Right lobe of liver (tissue), 6 donors: ENCODE data around the gene DUOX2. TPM values are rescaled to one million over a fixed set of nuclear protein-coding genes. Genes with fewer than 3 reads are reported as not detected.

Source experiments
- ATAC-seq, 4 donors: fragments of 200-7000 bp; cut with Tn5 transposase; one replicate each; pipeline ENCODE4 v1.9.1; 2020; ENCODE audit warnings: mild to moderate bottlenecking in 4 of 4, moderate library complexity in 4 of 4
- DNase-seq, 3 donors: peaks; one replicate each; pipeline ENCODE4 v3.0.0-alpha.2; 2020
- H3K27ac ChIP-seq, 3 donors: fragments of 200-600 bp; one replicate each; pipeline ENCODE4 v1.8.0; 2022
- H3K27me3 ChIP-seq, 2 donors: fragments of 200-600 bp; one replicate each; pipeline ENCODE4 v1.8.0; 2022
- H3K36me3 ChIP-seq, 4 donors: fragments of 200-600 bp; sonication (generic) in 1 of 4; one replicate each; pipeline versions ENCODE4 v1.5.1 to v1.8.0; 2017 to 2022; ENCODE audit warnings: control low read depth in 1 of 4
- H3K4me1 ChIP-seq, 4 donors: fragments of 200-600 bp; sonication (generic) in 1 of 4; one replicate each; pipeline versions ENCODE4 v1.5.1 to v1.8.0; 2017 to 2022; ENCODE audit warnings: control low read depth in 1 of 4
- H3K4me3 ChIP-seq, 3 donors: fragments of 200-600 bp; one replicate each; pipeline ENCODE4 v1.8.0; 2022
- H3K9me3 ChIP-seq, 4 donors: fragments of 200-600 bp; sonication (generic) in 1 of 4; one replicate each; pipeline versions ENCODE4 v1.5.1 to v1.8.0; 2017 to 2022; ENCODE audit warnings: control low read depth in 1 of 4
- CTCF ChIP-seq, 4 donors: fragments of 200-600 bp in 3 of 4; fragments of 450-650 bp in 1 of 4; IDR thresholded peaks; one replicate each; pipeline versions ENCODE4 v1.5.1 to v1.8.0; 2016 to 2022; ENCODE audit warnings: antibody characterized with exemption in 4 of 4, mild to moderate bottlenecking in 2 of 4
- POLR2A ChIP-seq: fragments of 450-650 bp; IDR thresholded peaks from one replicate; pipeline ENCODE4 v1.6.1; 2017; ENCODE audit warnings: antibody characterized with exemption, mild to moderate bottlenecking
- WGBS: methylation state at CpG from one replicate; pipeline ENCODE4 v1.1.6; 2018; ENCODE audit warnings: low coverage, low lambda C conversion rate; ENCODE audit not compliant: insufficient coverage; ENCODE audit errors: missing lambda C conversion rate; 5-methylcytosine and 5-hydroxymethylcytosine counted together
- intact Hi-C, 2 donors: fragments of 100-400 bp; cut with DNase I; formaldehyde crosslinking; loops; one replicate each; pipeline versions ENCODE4 v1.11.2 to v1.14.1; 2022
- total RNA-seq, 6 experiments: library from RNA; depleted of rRNA in 2 of 6; stranded (reverse); fragments of >200 nt in 2 of 6; fragmentation: NEBNext Ultra II Directional in 3 of 6; extraction: Animal tissue kit (Norgen Biotek cat#: 25700) in 3 of 6; gene quantifications; one replicate each; pipeline versions ENCODE4 v1.1.0 to v1.2.4, GENCODE V29; 2016 to 2023
- donor health status: DM: no; HTN: yes; CAD: no.
- donor health status: DM: no; HTN: no; CAD: no.
- donor health status: DM: no; HTN: no; CAD: no.
- donor health status: DM: no; HTN: yes; CAD: no.
- donor health status: DM: no; HTN: yes; CAD: no.

DUOX2 gene
- total RNA-seq, 6 experiments from 2014 or later, result 0.02 to 0.93 (median 0.25) TPM; not detected in 1

- no peak overlapping the region for H3K27ac ChIP-seq
- DNase-seq, result no peak
- 79% methylated on average over 5 of the region's 9 CpGs for WGBS
Observed at GRCh38 chr15:45094358-45094730, 19.6 kb downstream of the DUOX2 start.

GRCh38 chr15:45093622-45094357 is 20.2 kb downstream of the DUOX2 start:
- H3K4me1 ChIP-seq, result no peaks in the 10 kb centered on the region
- TF ChIP-seq CTCF (IDR thresholded peaks at IDR 0.05), result no peak
- no peak for TF ChIP-seq POLR2A
- no peak overlapping the region for H3K27ac ChIP-seq
- intact Hi-C loops, result no loop called here
- no peaks in the 10 kb centered on the region for H3K36me3 ChIP-seq
- WGBS, result 81% methylated on average over 6 of the region's 11 CpGs
- H3K9me3 ChIP-seq, result no peaks in the 10 kb centered on the region
- no peaks in the 10 kb centered on the region for H3K27me3 ChIP-seq
- no peak overlapping the region for H3K4me3 ChIP-seq
- DNase-seq (no peak), ATAC-seq (no peak)

More at GRCh38 chr15:45094358-45094730, 19.6 kb downstream of the DUOX2 start:
- no peak for TF ChIP-seq POLR2A
- TF ChIP-seq CTCF (IDR thresholded peaks at IDR 0.05), result no peak
- H3K27me3 ChIP-seq, result no peaks in the 10 kb centered on the region
- intact Hi-C loops, result no loop called here
- H3K9me3 ChIP-seq, result no peaks in the 10 kb centered on the region
- H3K4me3 ChIP-seq, result no peak overlapping the region
- no peaks in the 10 kb centered on the region for H3K4me1 ChIP-seq
- ATAC-seq, result no peak
- H3K36me3 ChIP-seq, result no peaks in the 10 kb centered on the region

- Histone ChIP-seq H3K36me3 (no peaks in the 10 kb centered on the region), H3K27ac (no peak overlapping the region), H3K9me3 (no peaks in the 10 kb centered on the region), H3K27me3 (no peaks in the 10 kb centered on the region), H3K4me1 (no peaks in the 10 kb centered on the region), H3K4me3 (no peak overlapping the region)
- ATAC-seq (no peak), DNase-seq (no peak)
- no peak for TF ChIP-seq POLR2A
- no peak for TF ChIP-seq CTCF (IDR thresholded peaks at IDR 0.05)
- intact Hi-C loops, result no loop called here
- 77% methylated on average over 3 of the region's 4 CpGs for WGBS
Observed at GRCh38 chr15:45093013-45093412, 21.0 kb downstream of the DUOX2 start.

- TF ChIP-seq POLR2A (no peak), CTCF (IDR thresholded peaks at IDR 0.05) (no peak)
- Histone ChIP-seq H3K36me3 (no peaks in the 10 kb centered on the region), H3K4me3 (no peak overlapping the region), H3K27me3 (no peaks in the 10 kb centered on the region), H3K27ac (no peak overlapping the region), H3K9me3 (no peaks in the 10 kb centered on the region), H3K4me1 (no peaks in the 10 kb centered on the region)
- intact Hi-C loops, result no loop called here
- peak in 1 of 4 donors; percentile 31 for ATAC-seq
- no peak for DNase-seq
- WGBS, result 83% methylated on average over 1 of the region's 2 CpGs
Observed at GRCh38 chr15:45091576-45091975, 22.4 kb downstream of the DUOX2 start.
